ENCODE results near the gene PATJ.

Gene PATJ

GRCh38 chr1:62012836-62013235 lies 270.6 kb downstream of the PATJ start:
- no peak overlapping the region for H3K4me3 ChIP-seq (ENCODE audit: low read length)
- no peak for DNase-seq (ENCODE audit: low read depth, low spot score)

GRCh38 chr1:62013264-62013663 lies 271.0 kb downstream of the PATJ start:
- H3K4me3 ChIP-seq (ENCODE audit: low read length), result no peak overlapping the region
- no peak for DNase-seq (ENCODE audit: low read depth, low spot score)

DNA sequence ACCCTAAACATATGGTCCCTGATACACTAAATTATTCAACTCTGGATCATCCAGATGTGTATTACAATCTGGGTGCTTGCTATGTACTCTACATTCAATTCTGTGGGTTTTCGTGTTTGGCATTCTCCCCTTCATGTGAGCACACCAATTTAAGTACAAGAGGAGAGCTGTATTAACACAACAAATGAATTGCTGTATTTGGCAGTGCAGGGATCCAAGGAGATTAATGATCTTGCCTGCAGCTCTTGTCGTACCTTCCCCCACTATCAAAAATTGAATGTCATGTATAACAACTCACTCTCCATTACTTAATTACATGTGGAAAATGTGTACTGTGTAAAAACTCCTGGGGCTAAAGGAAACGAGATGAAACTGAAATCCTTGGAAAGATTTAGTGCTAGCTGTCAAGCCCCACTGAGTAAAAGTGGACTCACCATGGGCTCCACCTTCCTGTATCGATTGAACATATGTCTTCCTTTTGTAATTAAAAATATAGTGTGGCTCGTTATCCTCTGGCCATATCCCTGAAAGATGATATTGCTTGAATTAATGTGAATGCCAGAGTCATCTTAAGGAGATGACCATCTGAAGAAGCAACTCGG lies 280.2 kb downstream of the PATJ start:
- H3K4me3 ChIP-seq (ENCODE audit: low read length), result no peak overlapping the region
- DNase-seq (ENCODE audit: low read depth, low spot score), result no peak

GRCh38 chr1:62024690-62025089 lies 282.4 kb downstream of the PATJ start:
- no peak for DNase-seq (ENCODE audit: low read depth, low spot score)
- H3K4me3 ChIP-seq (ENCODE audit: low read length), result no peak overlapping the region

- DNase-seq (ENCODE audit: low read depth, low spot score), result no peak
- no peak overlapping the region for H3K4me3 ChIP-seq (ENCODE audit: low read length)
Observed at GRCh38 chr1:62025154-62025553, 282.9 kb downstream of the PATJ start.

DNA sequence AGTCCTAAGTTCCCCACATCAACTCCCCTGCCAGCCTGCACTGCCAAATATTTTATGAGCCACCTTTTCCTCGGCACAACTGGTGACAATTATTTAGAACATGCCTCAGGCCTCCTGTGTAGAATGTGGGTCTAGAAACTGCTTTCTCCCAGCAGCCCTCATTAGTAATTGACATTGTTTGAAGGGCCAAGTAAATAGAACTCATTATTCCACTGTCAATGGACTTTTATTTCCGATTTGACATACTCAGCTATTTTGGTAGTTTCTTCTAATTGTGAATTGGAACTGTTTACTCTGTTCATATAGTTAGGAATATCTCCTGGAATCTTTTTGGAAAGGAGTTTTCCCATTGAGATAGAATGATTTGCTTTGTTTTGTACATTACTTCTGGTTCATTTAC lies 283.6 kb downstream of the PATJ start:
- no peak for DNase-seq (ENCODE audit: low read depth, low spot score)
- H3K4me3 ChIP-seq (ENCODE audit: low read length), result no peak overlapping the region

DNA sequence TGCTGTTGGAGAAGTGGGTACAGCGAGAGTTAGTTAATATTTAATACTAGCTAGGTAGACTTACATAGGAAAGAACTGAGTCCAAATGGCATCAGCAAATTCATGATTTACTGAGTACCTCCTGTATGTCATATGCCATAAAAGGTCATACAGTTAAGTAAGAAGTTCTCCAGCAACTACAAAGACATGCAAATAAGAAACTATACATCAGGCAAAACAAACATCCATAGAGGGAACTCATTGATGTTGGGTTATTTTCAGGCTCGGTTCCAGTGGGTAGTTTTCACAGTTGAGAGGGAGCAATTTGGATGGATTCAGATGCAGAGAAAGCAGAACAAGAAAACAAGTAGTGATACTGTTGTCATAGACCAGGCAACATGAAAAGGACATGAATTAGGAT lies 287.4 kb downstream of the PATJ start:
- no peak overlapping the region for H3K4me3 ChIP-seq (ENCODE audit: low read length)
- no peak for DNase-seq (ENCODE audit: low read depth, low spot score)

DNA sequence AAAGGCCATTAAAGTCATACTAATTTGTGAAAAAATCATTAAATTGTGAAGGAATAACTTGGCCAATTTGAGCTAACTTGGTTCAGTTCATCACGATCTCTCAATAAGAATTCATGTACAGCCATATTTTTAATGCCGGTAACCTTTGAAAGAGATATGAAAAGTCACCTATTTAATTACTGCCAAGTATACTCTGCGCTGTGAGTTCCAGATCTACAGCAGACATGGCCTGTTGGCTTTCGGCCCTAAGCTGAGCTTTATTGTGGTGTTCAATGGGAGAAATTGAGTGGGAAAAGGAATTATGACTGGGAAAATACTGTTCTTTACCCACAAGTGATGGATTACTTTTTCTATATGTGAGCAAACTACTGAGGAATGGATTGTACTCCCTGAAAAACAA lies 292.5 kb downstream of the PATJ start:
- no peak overlapping the region for H3K4me3 ChIP-seq (ENCODE audit: low read length)
- DNase-seq (ENCODE audit: low read depth, low spot score), result no peak

DNA sequence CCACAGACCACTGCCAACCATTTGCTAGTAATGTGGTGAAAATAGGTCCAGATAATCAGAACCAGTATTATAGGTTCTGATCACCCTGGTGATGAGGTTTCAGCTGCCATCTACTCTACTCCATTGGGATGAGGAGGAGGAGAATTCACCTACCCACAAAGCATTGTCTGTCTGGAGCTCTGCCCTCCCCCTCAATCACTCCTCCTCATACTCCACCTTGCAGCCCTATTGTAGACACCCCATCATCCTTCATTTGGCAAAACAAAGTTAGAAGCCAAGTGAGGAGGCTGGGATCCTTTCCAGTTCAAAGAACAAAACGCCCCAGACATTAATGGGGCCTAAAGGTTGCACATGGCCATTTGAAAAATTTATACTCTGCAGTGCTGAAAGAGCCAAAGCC lies 295.0 kb downstream of the PATJ start:
- H3K4me3 ChIP-seq (ENCODE audit: low read length), result no peak overlapping the region
- no peak for DNase-seq (ENCODE audit: low read depth, low spot score)

GRCh38 chr1:62038594-62039284 lies 296.5 kb downstream of the PATJ start:
- H3K4me3 ChIP-seq (ENCODE audit: low read length), result no peak overlapping the region
- DNase-seq (ENCODE audit: low read depth, low spot score), result no peak

GRCh38 chr1:62040450-62040849 lies 298.2 kb downstream of the PATJ start:
- H3K4me3 ChIP-seq (ENCODE audit: low read length), result no peak overlapping the region

GRCh38 chr1:62040973-62041372 lies 298.7 kb downstream of the PATJ start:
- H3K4me3 ChIP-seq (ENCODE audit: low read length), result no peak overlapping the region
- no peak for DNase-seq (ENCODE audit: low read depth, low spot score)

More at GRCh38 chr1:62040450-62040849, 298.2 kb downstream of the PATJ start:
- no peak for DNase-seq (ENCODE audit: low read depth, low spot score)

- no peak for DNase-seq (ENCODE audit: low read depth, low spot score)
- H3K4me3 ChIP-seq (ENCODE audit: low read length), result no peak overlapping the region
Observed at GRCh38 chr1:62043154-62043553, 300.9 kb downstream of the PATJ start.

DNA sequence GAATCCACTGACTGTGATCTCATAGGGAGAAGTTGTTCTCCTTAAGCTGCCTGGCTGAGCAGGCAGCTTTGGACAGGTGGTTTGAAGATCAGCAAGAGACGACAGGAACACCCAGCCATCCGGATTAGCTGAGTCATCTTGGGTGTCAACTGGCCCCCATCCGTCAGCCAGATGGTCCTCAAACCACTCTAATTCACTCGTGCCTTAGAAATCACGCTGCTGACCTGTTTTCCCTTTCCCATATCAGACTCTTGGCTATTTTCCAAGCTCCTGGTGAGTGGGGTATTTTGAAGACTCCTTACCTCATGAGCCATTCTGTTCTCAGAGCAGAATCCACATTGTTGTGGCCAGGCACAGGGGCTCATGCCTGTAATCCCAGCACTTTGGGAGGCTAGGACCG lies 303.3 kb downstream of the PATJ start:
- H3K4me3 ChIP-seq (ENCODE audit: low read length), result no peak overlapping the region
- no peak for DNase-seq (ENCODE audit: low read depth, low spot score)

DNA sequence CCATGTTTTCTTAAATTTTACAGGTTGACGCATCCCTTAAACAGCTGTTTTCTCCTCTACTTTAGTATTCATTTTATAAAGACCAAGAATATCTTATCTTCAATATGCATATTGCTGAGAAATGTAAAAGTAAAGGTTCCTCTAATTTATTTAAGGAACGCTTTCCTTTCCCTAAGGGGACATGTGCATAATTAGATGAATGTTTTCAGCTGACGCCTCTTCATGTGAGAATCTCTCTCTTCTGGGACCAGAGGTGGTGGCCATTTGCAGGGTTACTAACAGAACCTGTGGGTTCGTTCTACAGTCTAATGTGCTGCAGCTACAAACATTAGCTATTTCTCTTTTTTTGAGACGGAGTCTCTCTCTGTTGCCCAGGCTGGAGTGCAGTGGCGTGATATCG lies 304.6 kb downstream of the PATJ start:
- no peak for DNase-seq (ENCODE audit: low read depth, low spot score)
- no peak overlapping the region for H3K4me3 ChIP-seq (ENCODE audit: low read length)

DNA sequence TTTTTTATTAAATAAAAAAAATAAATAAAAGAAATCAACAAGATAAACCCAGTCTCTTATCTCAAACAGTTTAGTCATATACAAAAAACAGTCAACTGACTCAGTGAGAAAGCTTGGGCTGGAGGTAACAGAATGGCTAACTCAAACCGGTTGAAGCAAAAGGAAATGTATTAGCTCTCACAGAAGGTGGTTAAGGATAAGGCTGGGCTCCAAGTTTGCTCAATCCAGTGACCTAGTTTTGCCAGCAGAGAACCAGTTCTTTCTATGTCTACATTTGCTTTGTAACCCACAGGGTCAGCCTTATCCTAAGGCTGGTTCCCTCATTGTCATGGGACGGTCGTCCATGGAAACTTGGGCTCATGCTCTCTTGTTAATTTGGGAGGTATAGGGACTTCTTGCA lies 307.9 kb downstream of the PATJ start:
- DNase-seq (ENCODE audit: low read depth, low spot score), result no peak
- no peak overlapping the region for H3K4me3 ChIP-seq (ENCODE audit: low read length)

DNA sequence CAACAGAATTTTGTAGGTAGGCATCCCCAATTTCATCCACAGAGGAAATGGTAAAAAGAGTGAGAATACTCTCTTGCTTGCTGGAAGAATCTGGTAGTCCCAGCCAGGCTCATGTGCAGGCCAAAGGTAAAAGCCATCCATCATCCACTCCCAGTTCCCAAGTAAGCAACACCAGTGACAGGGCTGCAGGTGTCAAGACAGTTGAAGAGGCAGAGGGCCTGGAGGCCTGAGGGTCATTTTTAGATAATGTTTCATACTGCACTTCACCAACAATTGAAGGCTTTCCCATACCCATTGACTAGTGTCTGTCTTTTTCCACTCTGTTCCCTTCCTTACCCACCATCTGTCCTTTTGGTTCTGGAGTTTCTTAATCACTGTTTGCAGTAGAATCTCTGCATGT lies 310.7 kb downstream of the PATJ start:
- DNase-seq (ENCODE audit: low read depth, low spot score), result no peak
- H3K4me3 ChIP-seq (ENCODE audit: low read length), result no peak overlapping the region

- no peak for DNase-seq (ENCODE audit: low read depth, low spot score)
- H3K4me3 ChIP-seq (ENCODE audit: low read length), result no peak overlapping the region
Observed at GRCh38 chr1:62054188-62054587, 311.9 kb downstream of the PATJ start.

DNA sequence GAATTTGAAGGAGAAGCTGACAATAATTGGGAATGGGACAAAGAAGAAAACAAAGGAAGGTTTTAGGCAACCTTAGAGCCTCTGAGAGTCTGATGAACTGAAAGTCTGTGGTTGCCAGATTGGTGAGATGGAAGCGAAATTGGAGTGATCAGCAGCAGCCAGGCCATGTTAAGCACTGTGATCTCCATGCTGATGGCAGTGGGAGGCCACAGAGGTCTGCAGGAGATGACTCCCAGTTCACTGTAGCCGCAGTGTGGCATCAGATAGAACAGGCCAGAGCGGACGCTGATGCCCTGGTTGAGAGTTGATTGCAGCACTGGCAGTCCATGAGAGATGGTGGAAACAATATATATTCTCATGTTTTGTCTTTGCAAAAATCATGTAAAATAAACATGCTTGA lies 314.9 kb downstream of the PATJ start:
- H3K4me3 ChIP-seq (ENCODE audit: low read length), result no peak overlapping the region
- no peak for DNase-seq (ENCODE audit: low read depth, low spot score)

DNA sequence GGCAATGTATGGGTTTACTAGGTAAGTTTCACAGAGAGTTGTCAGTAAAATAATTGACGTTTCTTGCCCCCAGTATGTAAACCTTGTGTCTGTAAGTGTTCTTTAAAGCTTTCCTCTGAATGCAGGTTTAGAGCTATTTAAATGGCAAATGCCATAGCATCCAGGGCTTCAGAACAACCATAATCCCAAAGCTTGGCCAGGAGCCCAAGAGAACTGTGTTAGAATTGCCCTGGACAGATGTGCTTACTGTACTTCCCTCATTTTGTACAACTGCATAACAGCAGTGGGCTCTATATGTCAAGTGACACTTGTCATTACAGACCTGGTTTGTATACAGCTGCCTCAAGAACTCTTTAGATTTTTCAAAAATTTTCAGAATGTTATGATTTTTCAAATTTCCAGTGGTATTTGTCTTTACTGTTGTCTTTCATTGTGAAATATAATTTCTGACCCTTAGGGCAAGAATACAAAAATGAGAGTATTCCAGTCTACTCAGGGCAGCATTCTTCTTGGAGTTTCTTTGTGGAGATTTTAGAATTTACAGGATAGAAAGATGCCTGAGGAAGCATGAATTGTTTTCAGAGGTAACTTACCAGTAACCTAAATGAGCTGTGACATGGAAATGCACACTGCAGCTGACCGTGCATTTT lies 315.5 kb downstream of the PATJ start:
- no peak for DNase-seq (ENCODE audit: low read depth, low spot score)
- H3K4me3 ChIP-seq (ENCODE audit: low read length), result no peak overlapping the region

GRCh38 chr1:62058956-62059355 lies 316.7 kb downstream of the PATJ start:
- no peak overlapping the region for H3K4me3 ChIP-seq (ENCODE audit: low read length)
- DNase-seq (ENCODE audit: low read depth, low spot score), result no peak

Measured in Jurkat, Clone E6-1 (cell line).